HG03025 (cell line): Measurements from ENCODE around the gene RARRES1.
A peak's percentile ranks its signal among the peaks of the same experiment; 100 is the strongest.

Experiments used
- ATAC-seq: cut with Tn5 transposase; IDR thresholded peaks from one replicate; pipeline ENCODE4 v1.9.1; 2021; ENCODE audit warnings: mild to moderate bottlenecking, moderate library complexity; ENCODE audit not compliant: unreplicated experiment, low FRiP score

RARRES1 gene, protein sequence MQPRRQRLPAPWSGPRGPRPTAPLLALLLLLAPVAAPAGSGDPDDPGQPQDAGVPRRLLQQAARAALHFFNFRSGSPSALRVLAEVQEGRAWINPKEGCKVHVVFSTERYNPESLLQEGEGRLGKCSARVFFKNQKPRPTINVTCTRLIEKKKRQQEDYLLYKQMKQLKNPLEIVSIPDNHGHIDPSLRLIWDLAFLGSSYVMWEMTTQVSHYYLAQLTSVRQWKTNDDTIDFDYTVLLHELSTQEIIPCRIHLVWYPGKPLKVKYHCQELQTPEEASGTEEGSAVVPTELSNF

DNA sequence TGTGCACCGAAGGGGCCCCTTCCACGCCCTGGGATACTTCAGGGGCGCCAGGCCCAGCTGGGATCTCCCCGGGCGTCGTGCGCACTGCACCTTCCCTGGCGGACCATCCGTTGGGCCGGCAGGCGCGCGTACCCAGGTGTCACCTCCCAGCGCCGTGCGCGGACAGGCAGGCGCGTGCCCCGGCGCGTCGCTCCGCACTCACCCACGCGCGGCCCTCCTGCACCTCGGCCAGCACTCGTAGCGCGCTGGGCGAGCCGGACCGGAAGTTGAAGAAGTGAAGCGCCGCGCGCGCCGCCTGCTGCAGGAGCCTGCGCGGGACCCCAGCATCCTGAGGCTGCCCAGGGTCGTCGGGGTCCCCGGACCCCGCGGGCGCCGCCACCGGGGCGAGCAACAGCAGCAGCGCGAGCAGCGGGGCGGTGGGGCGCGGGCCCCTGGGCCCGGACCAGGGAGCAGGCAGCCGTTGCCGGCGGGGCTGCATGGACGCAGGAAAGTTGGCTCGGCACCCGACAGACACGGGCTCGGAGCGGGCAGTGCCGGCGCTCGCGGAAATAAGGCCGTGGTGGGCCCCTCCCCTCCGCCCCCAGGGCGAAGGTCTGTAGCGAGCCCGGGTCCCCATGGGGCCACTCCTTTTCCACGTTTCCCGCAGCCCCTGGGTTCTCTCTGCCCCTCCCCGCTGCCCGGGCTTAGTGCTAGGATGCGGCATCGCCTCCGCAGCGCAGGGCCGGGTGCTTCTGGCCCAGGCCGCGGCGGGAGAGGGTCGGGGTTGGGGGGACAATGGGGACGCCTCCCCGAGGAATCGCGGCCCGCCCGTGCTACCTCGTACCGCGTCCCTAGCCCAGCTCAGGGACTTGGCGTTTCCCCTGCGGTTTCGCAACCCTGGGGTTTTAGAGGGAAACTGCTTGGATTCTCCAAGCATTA, at the start of gene RARRES1:
RARRES1 (minus strand) TSS at position 520 of the 918 bp plus-strand sequence; CDS start at position 478, 42 bp downstream.
- peak; percentile 68 for ATAC-seq

DNA sequence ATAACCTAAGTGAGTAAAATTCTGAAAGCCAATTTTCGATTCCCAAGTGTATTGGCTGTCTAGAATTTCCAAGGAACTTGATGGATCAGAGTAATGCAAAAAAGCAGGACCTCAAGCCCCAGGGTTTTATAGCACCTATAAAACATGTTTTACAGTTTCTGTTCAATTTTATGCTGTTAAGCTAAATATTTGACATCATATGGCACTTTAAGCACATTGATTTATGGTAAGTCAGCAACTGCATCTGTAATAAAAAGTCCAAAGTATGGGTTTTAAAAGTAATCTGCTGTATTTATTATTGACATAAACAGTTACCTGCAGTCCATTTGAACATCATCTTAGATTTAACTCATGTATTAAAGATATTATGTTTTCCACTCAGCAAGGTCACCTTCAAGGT, 49.6 kb upstream of the RARRES1 start:
- ATAC-seq: no peak

DNA sequence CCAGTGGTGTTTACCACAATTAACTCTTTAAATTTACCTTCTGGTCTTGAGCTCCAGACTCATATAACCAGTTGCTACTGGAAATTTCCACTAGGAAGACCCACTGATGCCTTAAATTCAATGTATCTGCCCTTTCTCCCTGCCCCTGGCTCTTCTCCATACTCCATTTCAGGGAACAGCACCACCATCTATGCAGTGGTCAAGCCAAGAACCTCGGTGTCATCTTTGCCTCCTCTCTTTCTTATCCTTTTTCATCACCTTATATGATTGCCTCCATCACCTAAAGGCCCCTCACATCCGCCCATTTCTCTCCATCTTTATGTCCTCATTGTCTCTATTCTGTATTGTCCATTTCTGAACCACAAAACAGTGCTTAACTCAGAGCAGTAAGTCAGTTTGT, 48.9 kb upstream of the RARRES1 start:
- ATAC-seq: no peak

DNA sequence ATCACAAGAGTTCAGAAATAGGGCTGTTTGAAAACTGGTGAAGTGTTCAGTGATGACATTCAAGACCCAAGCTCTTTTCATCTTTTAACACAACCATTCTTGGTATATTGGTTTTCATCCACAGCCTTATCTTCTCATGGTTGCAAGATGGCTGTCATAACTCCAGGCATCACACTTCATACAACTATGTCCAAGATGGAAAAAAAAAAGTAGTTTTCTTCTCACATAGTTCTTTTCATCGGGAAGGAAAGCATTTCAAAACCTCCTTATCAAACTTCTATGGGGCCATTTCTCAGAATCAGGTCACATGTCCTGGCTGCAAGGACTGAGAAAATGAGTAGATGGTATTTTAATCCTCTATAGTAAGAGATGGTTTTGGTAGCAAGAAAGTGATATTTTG, 48.5 kb upstream of the RARRES1 start:
- ATAC-seq: no peak

DNA sequence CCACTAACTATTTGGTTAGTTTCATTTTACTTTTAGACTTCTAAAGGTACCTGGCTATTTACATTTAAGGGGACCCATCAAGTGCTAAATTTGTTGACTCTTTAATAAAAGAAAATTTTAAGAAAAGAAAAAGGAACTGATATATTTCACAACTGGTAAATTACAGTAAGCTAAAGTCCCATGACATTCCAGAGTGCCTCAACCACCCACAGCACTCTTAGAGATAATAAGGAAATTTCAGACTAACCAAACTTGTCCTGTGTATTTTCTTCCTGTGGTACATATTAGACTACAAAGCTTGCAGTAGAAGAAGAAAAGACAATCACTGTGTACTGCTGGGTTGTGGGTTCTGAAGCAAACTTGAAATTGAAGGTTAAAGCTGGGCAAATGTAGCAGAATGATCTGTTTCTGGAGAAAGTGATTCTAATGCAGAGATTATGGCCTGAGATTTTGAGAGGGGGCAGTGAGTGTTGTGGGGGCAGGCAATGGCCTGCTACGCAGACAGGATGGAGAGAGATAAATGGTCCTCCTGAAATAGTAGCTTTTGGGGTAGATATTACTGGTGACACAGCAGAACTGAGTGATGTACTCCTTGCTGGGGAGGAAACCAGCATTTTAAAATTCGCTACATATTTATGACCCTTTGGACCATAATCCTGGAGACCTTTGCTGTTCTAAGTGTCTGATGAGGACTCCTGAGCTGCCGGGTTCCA, 45.1 kb upstream of the RARRES1 start:
- ATAC-seq: no peak

DNA sequence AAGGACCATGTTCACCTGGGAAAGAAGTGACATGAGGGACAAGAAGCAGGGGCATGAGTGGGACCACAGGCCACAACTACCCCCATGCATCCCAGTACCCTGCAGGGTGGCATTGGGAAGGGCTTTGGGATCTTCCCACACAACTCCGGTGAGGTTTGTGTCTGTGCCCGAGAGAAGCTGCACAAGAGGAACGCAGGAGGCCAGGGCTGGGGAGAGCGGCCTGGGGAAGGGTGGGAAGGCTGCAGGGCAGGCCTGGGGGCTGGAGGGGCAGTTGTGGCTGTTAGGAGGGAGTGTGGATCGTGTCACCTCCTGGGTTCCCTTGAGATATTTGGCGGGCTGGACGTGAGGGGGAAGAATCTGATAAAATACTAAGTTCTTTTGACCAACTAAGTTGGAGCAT, 44.3 kb upstream of the RARRES1 start:
- no peak for ATAC-seq

DNA sequence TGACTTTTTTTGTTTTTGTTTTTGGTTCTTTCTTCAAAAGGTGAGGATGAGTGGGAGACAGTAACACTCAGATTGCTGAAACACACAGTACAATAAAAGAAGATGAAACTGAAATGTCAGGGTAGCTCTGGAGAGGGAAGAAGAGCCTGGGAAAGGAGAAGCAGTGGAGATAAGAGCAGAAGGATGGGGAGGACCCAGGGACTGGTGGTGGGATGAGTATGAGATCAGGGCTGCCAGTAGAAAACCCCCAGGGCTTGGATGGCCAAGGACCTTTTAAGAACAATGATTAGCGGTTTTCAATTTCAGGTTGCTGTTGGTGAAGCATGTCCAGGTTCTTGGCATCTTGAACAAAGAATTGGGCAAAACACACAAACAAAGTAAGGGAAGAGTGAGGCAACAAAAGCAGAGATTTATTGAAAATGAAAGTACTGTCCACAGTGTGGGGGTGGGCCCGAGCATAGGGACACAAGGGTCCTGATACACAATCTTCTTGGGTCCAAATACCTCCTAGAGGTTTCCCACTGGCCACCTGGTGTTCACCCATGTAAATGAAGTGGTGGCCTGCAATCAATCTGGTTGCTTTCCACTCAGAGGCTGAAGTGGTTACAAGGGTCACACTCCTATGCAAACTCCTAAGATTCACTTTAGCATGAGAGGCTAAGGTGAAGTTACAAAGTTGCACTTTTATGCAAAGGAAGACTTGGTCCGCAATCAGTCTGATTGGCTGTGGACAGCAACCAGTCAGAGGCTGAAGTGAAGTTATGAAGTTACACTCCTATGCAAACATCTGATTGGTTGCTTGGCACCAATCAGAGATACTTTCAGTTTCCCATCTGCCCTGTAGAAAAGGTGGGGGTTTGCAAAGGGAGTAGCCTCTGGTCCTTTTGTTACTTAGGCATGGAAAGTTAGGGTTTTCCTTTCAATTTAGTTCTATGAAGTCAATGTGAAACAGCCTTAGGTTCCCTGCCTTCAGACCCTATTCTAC, 43.5 kb upstream of the RARRES1 start:
- no peak for ATAC-seq

DNA sequence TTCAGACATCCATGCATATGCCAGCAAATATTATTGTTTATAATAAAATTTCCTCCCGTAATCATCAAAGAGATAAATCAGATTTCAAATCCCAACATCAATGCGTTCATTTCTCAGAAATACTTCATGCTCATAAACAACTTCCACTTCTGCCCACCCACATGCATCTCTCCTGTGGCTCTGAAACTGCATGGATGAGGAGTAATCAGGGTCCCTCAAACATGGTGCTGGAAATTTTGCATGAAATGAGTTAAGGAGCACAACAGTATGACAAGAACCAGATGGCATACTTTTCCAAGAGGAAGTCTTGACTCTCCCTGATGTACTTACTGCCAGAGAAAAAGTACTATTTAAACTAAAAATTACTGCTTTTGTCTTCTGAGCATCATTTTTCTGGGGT, 42.7 kb upstream of the RARRES1 start:
- no peak for ATAC-seq

DNA sequence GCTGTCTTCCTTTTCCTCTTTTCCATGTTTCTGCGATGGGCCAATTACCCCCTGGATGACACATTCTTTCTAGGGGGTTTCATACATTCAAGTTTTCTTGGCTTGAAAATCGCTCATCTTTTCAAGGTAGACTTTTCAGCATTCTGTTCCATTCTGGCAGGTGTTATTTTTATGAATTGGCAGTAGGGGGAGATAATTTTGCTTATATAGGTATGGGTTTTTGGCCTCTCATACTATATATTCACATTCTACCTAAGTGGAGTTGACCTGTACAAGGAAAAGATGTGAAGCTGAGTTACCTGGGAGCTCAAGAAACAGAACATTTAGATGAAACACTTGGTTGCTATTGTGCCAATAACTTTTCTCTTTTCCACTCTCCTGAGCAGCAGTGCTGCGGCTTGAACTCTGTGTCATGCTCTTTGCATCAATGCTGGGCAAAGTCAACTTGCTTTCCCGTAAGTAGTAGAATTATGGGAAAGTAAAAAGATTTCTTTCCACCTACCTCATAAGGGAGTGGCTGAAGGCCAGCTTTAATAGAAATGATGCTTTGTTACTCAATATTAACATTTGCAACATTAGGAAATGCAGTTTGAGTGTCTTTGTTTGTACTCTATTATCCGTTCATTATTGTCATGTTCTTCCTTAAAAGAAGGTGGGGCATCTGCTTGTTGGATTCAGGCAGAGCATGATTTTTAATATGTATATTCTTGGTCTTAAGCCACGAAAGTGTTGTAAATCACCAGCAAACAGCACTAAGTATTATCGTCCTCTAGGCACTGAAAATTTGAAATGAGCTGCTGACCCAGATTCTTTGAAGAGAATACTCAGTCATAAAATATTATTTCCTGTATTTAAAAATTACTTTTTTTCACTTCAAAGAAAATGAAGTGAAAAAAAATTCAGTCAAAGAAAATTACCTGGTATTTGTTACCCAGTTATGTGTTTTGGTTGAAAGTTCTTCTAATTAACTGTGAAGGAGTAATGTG, 41.9 kb upstream of the RARRES1 start:
- ATAC-seq: no peak

DNA sequence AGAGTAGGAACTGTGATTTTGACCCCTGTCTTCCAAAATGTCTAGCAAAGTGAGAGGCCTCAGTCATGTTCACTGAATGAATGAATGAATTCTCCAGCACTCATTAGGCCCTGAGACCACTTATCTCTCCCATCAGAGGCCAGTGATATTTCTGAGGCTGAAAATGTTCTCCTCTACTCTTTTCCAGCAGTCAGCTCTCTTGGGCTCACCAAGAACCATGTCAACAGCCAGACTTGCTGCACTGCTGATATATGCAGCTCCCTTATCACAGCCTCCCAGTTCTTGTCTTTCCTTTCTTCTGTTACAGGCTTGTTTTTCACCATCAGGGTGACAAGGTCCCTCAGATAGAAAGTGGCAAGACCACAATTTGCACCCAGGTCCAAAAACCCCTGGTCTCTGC, 40.9 kb upstream of the RARRES1 start:
- ATAC-seq: no peak

DNA sequence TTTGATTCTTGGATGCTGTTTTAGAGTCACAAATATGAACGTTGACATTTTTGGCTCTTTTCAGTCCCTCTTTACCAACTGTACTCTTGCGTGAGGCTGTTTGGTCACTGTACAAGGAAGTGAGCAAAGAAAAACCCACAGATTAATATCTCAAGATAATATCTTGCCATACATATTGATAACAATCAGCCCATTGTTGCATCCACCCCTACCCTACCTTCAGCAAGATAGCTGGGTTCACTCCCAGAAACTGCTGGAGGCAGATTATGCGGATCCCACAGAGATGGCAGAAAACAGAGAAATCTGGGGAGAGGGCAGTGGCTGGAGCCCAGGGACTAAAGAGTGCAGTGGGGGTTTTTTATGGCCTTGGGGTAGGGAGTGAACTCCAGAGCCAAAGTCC, 39.7 kb upstream of the RARRES1 start:
- no peak for ATAC-seq

DNA sequence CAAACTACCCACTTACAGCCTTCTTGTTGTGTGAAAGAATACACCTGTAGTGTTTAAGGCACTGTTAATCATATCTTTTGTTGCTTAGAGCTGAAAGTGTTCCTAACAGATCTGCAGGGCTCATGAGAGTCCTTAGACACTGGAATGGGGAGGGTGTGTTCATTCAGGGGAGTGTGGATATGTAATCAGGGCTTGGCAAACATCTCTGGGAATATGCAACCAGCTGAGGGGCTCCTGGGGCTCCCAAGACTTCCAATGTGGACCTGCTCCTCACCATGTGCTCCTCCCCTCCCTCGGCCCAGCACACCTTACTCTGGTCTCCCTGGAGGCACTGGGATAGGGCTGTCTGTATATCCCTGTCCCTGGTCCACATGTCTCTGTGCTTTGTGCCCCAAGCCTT, 39.3 kb upstream of the RARRES1 start:
- ATAC-seq: no peak

DNA sequence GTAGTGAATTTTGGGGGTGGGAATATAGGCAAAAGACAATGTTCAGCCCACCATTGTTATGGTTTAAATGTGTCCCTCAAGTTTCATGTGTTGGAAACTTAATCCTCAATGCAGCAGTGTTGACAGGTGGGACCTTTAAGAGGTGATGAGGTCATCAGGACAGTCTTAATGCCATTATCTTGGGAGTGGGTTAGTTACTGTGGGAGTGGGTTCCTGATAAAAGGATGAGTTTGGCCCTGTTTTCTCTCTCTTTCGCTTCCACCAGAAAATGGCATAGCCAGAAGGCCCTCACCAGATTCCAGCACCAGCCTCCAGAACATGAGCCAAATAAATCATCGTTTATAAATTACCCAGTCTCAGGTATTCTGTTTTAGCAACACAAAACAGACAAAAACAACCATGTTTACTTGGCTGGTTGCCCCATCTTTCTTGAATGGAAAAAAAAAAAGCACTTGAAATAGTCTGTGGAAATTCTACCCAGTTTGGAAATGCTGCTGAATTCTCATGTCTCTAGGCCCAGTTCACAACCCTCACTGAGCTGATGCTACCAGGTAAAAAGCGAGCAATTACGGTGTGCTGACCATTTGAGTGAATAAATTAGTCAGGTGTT, 38.6 kb upstream of the RARRES1 start:
- no peak for ATAC-seq

DNA sequence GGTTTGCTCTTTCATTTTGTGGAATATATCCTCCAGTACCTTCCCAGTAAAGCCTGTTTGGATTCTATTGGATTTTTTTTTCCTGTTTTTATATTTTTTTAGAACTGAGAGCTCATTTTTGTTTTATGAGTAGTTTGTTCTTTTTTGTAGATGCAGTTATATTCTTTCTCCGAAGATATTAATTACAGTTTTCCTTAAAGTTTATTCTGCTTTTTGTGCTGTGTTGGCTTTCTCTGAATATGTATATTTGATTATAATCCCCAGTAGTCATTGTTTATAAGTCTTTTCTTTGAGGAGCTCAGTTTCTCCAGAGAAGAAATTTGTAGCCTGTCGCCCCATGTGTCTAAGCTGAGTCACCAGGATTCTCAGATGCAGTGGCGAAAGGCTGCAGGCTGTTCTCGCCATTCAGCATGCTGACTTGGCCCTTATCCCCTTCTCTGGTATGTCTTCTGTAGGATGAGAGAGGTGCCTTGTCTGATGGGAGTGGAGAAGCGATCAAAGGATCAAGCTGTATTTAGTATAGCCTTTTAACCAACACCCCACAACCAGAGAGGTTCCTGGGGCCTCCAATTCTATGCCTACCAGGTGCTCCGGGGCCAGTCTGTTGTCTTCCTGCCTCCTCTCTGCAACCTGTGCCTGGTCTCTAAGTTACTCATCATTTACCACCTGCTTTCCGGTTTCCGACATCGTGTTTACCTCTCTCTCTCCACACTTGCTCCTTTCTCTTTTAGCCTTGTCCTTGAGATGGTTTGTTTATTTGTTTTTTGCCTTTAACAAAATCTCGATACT, 37.9 kb upstream of the RARRES1 start:
- ATAC-seq: no peak

DNA sequence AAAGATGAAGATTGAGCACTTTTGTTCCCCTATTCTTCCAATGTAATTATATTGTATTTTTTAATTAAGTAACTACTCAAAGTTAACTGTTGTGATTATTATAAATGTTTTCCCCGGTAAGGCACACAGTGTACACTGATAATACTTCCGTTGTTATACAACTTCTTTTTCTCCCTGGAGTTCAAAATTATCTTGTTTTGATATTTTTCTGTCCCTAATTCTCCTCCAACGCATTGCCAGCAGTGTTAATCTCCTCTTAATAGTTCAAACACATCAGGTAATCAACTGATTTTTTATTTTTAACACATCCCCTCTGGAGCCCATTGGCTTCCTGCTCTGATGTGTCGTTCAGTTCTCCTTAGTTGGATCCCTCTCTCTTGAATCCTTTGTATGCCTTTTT, 37.3 kb upstream of the RARRES1 start:
- no peak for ATAC-seq

DNA sequence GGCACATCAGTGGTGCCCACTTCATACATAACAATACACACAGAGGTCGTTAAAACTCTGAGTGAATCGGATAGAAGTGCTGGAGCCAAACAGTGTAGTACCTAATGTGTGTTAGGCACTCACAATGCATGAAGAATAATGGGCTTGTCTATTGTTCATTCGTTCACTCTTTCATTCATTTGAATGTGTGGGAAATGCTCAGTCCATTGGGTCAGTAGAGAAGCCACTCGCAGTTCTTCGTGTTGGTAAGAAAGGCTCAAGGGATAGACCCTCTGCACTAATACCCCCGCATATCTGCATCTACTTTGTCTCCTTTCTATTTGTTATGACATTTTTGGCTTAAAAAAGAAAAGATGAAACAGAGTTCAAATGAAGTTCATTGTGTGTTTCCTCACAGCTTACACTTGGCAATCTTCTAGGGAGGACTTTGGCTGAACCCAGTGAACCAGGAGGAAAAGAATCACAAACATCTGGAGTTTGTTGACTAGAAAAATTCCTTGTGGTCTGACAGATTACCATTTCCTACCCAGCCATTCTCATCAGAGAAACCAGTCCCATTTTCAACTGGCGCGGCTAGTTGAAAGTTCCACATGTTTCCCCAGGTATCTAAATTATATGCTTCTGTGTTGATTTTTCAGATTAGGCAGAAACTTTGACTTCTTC, 36.8 kb upstream of the RARRES1 start:
- ATAC-seq: no peak

DNA sequence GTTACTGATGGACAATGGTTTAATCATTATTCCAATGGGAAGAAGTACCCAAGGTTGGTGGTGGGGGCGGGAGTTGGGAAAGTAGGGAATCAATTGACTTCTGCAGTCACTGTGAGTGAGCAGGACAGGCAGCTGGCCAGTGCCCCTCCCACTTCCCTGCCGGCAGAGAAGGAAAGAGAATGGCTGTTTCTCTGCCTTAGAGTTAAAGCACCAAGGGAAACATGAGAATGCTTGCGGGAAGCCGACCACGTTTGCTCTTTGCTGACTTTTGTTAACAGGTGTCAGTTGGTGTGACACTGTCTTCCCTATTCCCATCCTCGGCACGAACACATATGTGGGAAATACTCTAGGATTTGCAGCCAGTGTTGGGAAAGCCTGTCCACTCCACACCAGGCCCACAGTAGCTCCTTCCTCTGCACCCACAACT, 36.1 kb upstream of the RARRES1 start:
- no peak for ATAC-seq
